Upper lobe of left lung (tissue), 6 donors: Measurements from ENCODE around the gene SURF1. TPM values are rescaled to one million over a fixed set of nuclear protein-coding genes. Genes with fewer than 3 reads are reported as not detected.
"Not testable (repeated sequence)": the region's sequence is repeated elsewhere in the genome, so short reads cannot be mapped to it uniquely, and the experiment has no call there.

Source experiments
- ATAC-seq, 2 donors: fragments of 200-7000 bp; cut with Tn5 transposase; one replicate each; pipeline ENCODE4 v1.9.1; 2022; ENCODE audit warnings: mild to moderate bottlenecking in 2 of 2, moderate library complexity in 2 of 2; ENCODE audit not compliant: low FRiP score in 2 of 2
- DNase-seq, 2 donors: peaks; one replicate each; pipeline ENCODE4 v3.0.0-alpha.2; 2019 to 2020
- H3K27ac ChIP-seq, 4 donors: fragments of 200-600 bp; sonication (generic); one replicate each; pipeline ENCODE4 v1.5.1; 2016 to 2019
- H3K27me3 ChIP-seq, 4 donors: fragments of 200-600 bp; sonication (generic); one replicate each; pipeline ENCODE4 v1.5.1; 2017 to 2019
- H3K36me3 ChIP-seq, 4 donors: fragments of 200-600 bp; sonication (generic); one replicate each; pipeline ENCODE4 v1.5.1; 2016 to 2019
- H3K4me1 ChIP-seq, 4 donors: fragments of 200-600 bp; sonication (generic); one replicate each; pipeline ENCODE4 v1.5.1; 2018 to 2019
- H3K4me3 ChIP-seq, 4 donors: fragments of 200-600 bp; sonication (generic); one replicate each; pipeline ENCODE4 v1.5.1; 2017 to 2019; ENCODE audit warnings: mild to moderate bottlenecking in 2 of 4, moderate library complexity in 1 of 4
- H3K9me3 ChIP-seq, 4 donors: fragments of 200-600 bp; sonication (generic); one replicate each; pipeline ENCODE4 v1.5.1; 2018 to 2019
- EP300 ChIP-seq, 4 donors: sonication (generic); formaldehyde crosslinking; IDR thresholded peaks; one replicate each; pipeline ENCODE4 v1.5.1; 2017; ENCODE audit warnings: antibody characterized with exemption in 4 of 4, control low read depth in 2 of 4
- POLR2A ChIP-seq, 4 donors: fragments of 450-650 bp; IDR thresholded peaks; one replicate each; pipeline ENCODE4 v1.5.1; 2016 to 2017; ENCODE audit warnings: antibody characterized with exemption in 4 of 4, mild to moderate bottlenecking in 2 of 4
- POLR2AphosphoS5 ChIP-seq, 2 donors: sonication (generic); formaldehyde crosslinking; IDR thresholded peaks; one replicate each; pipeline ENCODE4 v1.5.1; 2017; ENCODE audit warnings: antibody characterized with exemption in 2 of 2
- WGBS, 2 donors: methylation state at CpG; one replicate each; pipeline ENCODE4 v1.1.5; 2017 to 2018; 5-methylcytosine and 5-hydroxymethylcytosine counted together
- total RNA-seq, 6 donors: library from RNA; depleted of rRNA in 4 of 6; stranded (reverse); fragments of >200 nt in 4 of 6; gene quantifications; one replicate each; pipeline versions ENCODE4 v1.1.0 to v1.2.1, GENCODE V29; 2016 to 2021
- TF ChIP-seq, protein P1 (sequence below), 6 experiments: fragments of 450-650 bp in 4 of 6; fragments of 200-600 bp in 2 of 6; sonication (generic) in 2 of 6; IDR thresholded peaks; one replicate each; pipeline ENCODE4 v1.5.1; 2016 to 2019; ENCODE audit warnings: antibody characterized with exemption in 6 of 6
- donor health status: DM: no; HTN: no; CAD: no; lungs with moderate emphysema.
- donor health status: DM: no; HTN: yes; CAD: no; lungs with severe emphysema.

SURF1 gene
- total RNA-seq, 6 donors from 2014 or later: 25.1 to 64.8 (median 45.5) TPM

DNA sequence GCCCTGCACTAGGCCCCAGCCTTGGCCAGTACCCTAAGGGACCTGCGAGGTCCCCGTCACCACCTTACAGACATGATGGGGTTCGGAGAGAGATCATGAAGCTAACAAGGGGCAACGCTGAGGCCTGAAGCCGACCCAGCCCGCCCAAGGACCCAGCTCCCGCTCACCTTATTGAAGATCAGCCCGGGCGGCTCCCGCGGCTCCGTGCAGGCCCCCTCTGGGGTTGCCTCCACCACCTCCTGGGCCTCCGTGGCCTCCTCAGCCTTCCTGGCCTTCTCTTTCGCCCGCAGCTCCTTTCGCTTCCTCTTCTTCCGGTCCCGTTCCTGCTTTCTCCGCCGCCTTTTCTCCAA is 23.9 kb downstream of the SURF1 start:
- Histone ChIP-seq H3K36me3 (peaks cover 31 to 46% (median 39%) of the 10 kb centered on the region in 4 donors), H3K4me3 (no peak overlapping the region), H3K4me1 (peaks cover 21 to 36% (median 24%) of the 10 kb centered on the region in 4 donors), H3K27ac (no peak overlapping the region), H3K27me3 (no peaks in the 10 kb centered on the region), H3K9me3 (no peaks in the 10 kb centered on the region)
- ATAC-seq: no peak
- DNase-seq: peak in 1 of 2 donors; percentile 58
- WGBS, 2 donors: 89 to 92% methylated on average over 18 to 19 of the region's 20 CpGs
- TF ChIP-seq POLR2AphosphoS5 (IDR thresholded peaks at IDR 0.05): no peak
- no peak for TF ChIP-seq EP300 (IDR thresholded peaks at IDR 0.05)
- no peak for TF ChIP-seq POLR2A (IDR thresholded peaks at IDR 0.05)
- TF ChIP-seq, protein P1, sequence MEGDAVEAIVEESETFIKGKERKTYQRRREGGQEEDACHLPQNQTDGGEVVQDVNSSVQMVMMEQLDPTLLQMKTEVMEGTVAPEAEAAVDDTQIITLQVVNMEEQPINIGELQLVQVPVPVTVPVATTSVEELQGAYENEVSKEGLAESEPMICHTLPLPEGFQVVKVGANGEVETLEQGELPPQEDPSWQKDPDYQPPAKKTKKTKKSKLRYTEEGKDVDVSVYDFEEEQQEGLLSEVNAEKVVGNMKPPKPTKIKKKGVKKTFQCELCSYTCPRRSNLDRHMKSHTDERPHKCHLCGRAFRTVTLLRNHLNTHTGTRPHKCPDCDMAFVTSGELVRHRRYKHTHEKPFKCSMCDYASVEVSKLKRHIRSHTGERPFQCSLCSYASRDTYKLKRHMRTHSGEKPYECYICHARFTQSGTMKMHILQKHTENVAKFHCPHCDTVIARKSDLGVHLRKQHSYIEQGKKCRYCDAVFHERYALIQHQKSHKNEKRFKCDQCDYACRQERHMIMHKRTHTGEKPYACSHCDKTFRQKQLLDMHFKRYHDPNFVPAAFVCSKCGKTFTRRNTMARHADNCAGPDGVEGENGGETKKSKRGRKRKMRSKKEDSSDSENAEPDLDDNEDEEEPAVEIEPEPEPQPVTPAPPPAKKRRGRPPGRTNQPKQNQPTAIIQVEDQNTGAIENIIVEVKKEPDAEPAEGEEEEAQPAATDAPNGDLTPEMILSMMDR (IDR thresholded peaks at IDR 0.05): no peak

DNA sequence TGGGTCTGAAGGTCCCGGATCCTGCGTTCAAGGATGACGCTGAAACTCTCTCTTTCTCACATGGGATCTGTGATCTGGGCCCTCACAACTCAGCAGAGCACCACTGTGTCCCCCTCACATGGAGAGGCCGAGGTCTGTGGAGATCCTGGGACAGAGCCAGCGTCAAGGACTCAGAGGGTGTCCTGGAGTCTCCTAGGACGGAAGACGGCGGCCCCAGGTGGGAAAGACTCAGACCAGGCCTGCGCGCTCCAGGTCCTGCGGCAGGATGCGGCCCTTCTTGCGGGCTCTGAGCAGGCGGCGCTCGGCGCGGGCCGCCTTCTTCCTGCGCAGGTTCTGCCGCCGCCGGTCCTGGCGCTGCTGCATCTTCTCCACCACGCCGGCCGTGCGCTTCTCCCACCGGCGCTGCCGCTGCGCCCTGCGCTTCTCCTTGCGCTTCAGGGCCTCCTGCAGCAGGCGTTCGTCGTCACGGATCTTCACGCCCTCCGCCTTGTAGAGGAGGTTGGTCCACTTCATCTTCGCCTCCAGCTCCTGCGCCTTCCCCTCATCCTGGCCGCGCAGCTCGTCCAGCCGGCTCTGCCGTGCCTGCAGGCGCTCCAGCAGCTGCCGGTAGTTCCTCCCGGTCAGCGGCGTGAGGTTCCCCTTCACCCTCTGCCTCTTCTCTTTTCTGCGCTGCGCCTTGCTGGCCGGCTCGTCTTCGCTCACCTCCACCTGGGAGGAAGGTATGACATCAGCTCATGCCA is 24.5 kb downstream of the SURF1 start:
- H3K4me3 ChIP-seq: no peak overlapping the region
- TF ChIP-seq EP300 (IDR thresholded peaks at IDR 0.05) (no peak), POLR2A (IDR thresholded peaks at IDR 0.05) (no peak), POLR2AphosphoS5 (IDR thresholded peaks at IDR 0.05) (no peak)
- TF ChIP-seq, protein P1 (IDR thresholded peaks at IDR 0.05): no peak
- H3K27me3 ChIP-seq: no peaks in the 10 kb centered on the region
- peak in 1 of 2 donors; percentile 79 for DNase-seq
- WGBS, 2 donors: 95% methylated on average over 52 to 57 of the region's 57 CpGs
- H3K27ac ChIP-seq: no peak overlapping the region
- no peaks in the 10 kb centered on the region for H3K9me3 ChIP-seq
- H3K4me1 ChIP-seq: peaks cover 18 to 35% (median 24%) of the 10 kb centered on the region in 4 donors
- H3K36me3 ChIP-seq: peaks cover 31 to 46% (median 39%) of the 10 kb centered on the region in 4 donors
- no peak for ATAC-seq

DNA sequence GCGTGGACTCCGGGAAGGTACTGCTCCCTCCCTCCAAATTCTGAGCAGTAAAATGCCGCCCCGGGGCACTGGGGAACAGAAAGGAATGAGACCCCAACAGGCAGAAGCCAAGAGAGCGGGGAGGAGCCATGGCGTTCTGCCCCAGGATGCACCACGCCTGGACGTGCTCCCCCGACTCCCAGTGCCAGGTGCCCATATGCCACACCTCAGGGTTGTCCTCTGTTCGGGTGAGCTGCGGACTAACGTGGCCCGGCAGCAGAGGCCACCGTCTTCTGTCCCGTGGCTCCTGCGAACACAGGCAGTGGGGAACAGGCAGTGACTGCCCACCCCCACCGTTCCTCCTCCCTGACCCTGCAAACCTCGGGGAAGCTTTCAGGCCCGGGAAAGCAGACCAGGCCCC is 25.1 kb downstream of the SURF1 start:
- Histone ChIP-seq H3K4me3 (no peak overlapping the region), H3K27ac (no peak overlapping the region), H3K36me3 (peaks cover 31 to 46% (median 39%) of the 10 kb centered on the region in 4 donors), H3K9me3 (no peaks in the 10 kb centered on the region), H3K4me1 (peaks cover 12 to 29% (median 19%) of the 10 kb centered on the region in 4 donors), H3K27me3 (no peaks in the 10 kb centered on the region)
- DNase-seq (peak in 1 of 2 donors; percentile 59), ATAC-seq (no peak)
- TF ChIP-seq, protein P1 (IDR thresholded peaks at IDR 0.05): no peak
- TF ChIP-seq POLR2A (IDR thresholded peaks at IDR 0.05) (no peak), POLR2AphosphoS5 (IDR thresholded peaks at IDR 0.05) (no peak), EP300 (IDR thresholded peaks at IDR 0.05) (no peak)
- 90% methylated on average over 19 of the region's 19 CpGs for WGBS, 2 donors

DNA sequence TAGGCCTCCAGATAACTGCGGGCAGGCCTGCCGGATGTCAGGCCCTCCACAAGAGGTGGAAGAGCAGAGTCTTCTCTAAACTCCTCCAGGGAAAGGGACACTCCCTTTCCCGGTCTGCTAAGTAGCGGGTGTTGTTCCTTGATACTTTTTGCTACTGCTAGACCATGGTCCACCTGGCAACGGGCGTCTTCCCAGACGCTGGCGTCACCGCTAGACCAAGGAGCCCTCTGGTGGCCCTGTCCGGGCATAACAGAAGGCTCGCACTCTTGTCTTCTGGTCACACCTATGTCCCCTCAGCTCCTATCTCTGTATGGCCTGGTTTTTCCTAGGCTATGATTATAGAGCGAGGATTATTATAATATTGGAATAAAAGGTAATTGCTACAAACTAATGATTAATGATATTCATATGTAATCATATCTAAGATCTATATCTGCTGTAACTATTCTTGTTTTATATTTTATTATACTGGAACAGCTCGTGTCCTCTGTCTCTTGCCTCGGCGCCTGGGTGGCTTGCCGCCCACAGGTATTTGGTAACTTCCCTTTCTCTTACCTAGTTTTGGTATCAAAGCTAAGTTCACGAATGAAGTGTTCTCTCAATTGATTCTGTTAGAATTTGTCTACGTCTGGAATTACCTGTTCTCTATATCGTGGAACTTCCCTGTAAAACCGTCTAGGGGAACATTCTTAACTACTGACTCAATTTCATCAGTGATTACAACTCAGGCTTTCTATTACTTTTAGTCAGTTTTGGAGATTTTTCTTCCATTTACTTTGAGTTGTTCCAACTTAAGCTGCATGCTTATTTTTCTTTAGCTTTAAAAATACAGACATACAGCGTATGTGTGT is 26.8 kb downstream of the SURF1 start:
- not testable (repeated sequence) for ATAC-seq, H3K9me3 ChIP-seq, H3K4me3 ChIP-seq, H3K27me3 ChIP-seq, H3K27ac ChIP-seq
- 59 to 61% methylated on average over 21 of the region's 21 CpGs for WGBS, 2 donors
- H3K4me1 ChIP-seq: peaks cover 2 to 15% (median 10%) of the 10 kb centered on the region in 4 donors
- H3K36me3 ChIP-seq: peaks cover 31 to 46% (median 39%) of the 10 kb centered on the region in 4 donors
- TF ChIP-seq, protein P1 (IDR thresholded peaks at IDR 0.05): peak; percentile 30 to 78 (median 58)
- DNase-seq: peak; percentile 49 to 53
